Thoracic aorta (tissue), 2 donors: Measurements from ENCODE around the gene DEFB118. TPM values are rescaled to one million over a fixed set of nuclear protein-coding genes. Genes with fewer than 3 reads are reported as not detected.

Experiments used
- ATAC-seq: fragments of 150-250 bp; one replicate; pipeline ENCODE4 v1.8.0; 2017; ENCODE audit warnings: low read depth; ENCODE audit not compliant: insufficient number of reproducible peaks, low FRiP score
- DNase-seq: peaks from one replicate; pipeline ENCODE4 v3.0.0-alpha.2; 2020; ENCODE audit warnings: low spot score
- H3K27ac ChIP-seq, 2 donors: fragments of 200-600 bp; sonication (generic); 1 replicate in 1 of 2; 2 replicates in 1 of 2; pipeline ENCODE4 v1.5.1; 2016; ENCODE audit warnings: mild to moderate bottlenecking in 2 of 2, moderate library complexity in 2 of 2
- H3K27me3 ChIP-seq: fragments of 200-600 bp; sonication (generic); replicated peaks from 2 replicates; pipeline ENCODE4 v1.6.0; 2016; ENCODE audit warnings: mild to moderate bottlenecking; ENCODE audit not compliant: insufficient read depth
- H3K36me3 ChIP-seq: fragments of 200-600 bp; sonication (generic); one replicate; pipeline ENCODE4 v1.5.1; 2016
- H3K4me1 ChIP-seq, 2 donors: fragments of 200-600 bp; sonication (generic); 1 replicate in 1 of 2; 2 replicates in 1 of 2; pipeline versions ENCODE4 v1.5.1 to v1.6.0; 2016; ENCODE audit warnings: low read depth in 2 of 2, mild to moderate bottlenecking in 1 of 2; ENCODE audit not compliant: control insufficient read depth in 1 of 2
- H3K4me3 ChIP-seq: fragments of 200-600 bp; sonication (generic); 2 replicates; pipeline ENCODE4 v1.5.1; 2016; ENCODE audit warnings: mild to moderate bottlenecking
- H3K9me3 ChIP-seq: fragments of 200-600 bp; sonication (generic); 2 replicates; pipeline ENCODE4 v1.5.1; 2016
- total RNA-seq, 2 donors: library from RNA; depleted of rRNA; stranded (reverse); fragments of >200 nt; gene quantifications; one replicate each; pipeline versions ENCODE4 v1.1.0 to v1.2.3, GENCODE V29; 2016
- TF ChIP-seq, protein P1 (sequence below): fragments of 200-600 bp; sonication (generic); IDR thresholded peaks from one replicate; pipeline ENCODE4 v1.5.1; 2019; ENCODE audit warnings: antibody characterized with exemption

The DEFB118 gene
- total RNA-seq, 2 donors from 2014 or later, result not detected

DNA sequence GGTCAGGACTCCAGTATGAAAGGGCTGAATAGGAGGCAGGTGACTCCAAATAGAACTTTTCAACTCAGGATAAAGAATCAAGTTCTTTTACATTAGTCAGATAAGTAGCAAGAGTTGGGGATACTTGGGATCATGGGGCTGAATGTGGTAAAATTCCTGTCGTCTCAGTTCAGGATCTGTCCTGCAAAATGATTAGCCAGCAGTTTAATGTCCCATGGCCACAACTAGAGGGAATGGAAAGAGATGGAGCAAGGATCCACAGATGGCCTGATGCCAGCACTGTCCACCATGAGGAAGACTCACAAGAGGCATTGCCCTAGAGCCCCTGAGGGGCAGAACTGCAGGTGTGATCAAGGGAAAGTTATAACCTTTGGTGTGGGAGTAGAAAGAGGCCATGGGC, 35.5 kb downstream of the DEFB118 start:
- Histone ChIP-seq H3K4me1 (no peaks in the 10 kb centered on the region), H3K27me3 (no peaks in the 10 kb centered on the region), H3K4me3 (no peak overlapping the region), H3K36me3 (no peaks in the 10 kb centered on the region), H3K27ac (no peak overlapping the region), H3K9me3 (no peaks in the 10 kb centered on the region)
- DNase-seq (no peak), ATAC-seq (no peak)
- TF ChIP-seq, protein P1, sequence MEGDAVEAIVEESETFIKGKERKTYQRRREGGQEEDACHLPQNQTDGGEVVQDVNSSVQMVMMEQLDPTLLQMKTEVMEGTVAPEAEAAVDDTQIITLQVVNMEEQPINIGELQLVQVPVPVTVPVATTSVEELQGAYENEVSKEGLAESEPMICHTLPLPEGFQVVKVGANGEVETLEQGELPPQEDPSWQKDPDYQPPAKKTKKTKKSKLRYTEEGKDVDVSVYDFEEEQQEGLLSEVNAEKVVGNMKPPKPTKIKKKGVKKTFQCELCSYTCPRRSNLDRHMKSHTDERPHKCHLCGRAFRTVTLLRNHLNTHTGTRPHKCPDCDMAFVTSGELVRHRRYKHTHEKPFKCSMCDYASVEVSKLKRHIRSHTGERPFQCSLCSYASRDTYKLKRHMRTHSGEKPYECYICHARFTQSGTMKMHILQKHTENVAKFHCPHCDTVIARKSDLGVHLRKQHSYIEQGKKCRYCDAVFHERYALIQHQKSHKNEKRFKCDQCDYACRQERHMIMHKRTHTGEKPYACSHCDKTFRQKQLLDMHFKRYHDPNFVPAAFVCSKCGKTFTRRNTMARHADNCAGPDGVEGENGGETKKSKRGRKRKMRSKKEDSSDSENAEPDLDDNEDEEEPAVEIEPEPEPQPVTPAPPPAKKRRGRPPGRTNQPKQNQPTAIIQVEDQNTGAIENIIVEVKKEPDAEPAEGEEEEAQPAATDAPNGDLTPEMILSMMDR, result no peak

- Histone ChIP-seq H3K27me3 (no peaks in the 10 kb centered on the region), H3K27ac (no peak within 1 kb of the TSS), H3K36me3 (no peaks in the 10 kb centered on the region), H3K9me3 (no peaks in the 10 kb centered on the region), H3K4me1 (no peaks in the 10 kb centered on the region), H3K4me3 (no peak within 1 kb of the TSS)
- DNase-seq (no peak), ATAC-seq (no peak)
- TF ChIP-seq, protein P1, result no peak
These were observed 37.7 kb downstream of the DEFB118 start, which contains the start of gene DEFB121 for GRCh38 chr20:31406115-31406514. Gene DEFB121 (minus strand): TSS chr20:31406215. CDS start chr20:31406152, 63 bp downstream.

DNA sequence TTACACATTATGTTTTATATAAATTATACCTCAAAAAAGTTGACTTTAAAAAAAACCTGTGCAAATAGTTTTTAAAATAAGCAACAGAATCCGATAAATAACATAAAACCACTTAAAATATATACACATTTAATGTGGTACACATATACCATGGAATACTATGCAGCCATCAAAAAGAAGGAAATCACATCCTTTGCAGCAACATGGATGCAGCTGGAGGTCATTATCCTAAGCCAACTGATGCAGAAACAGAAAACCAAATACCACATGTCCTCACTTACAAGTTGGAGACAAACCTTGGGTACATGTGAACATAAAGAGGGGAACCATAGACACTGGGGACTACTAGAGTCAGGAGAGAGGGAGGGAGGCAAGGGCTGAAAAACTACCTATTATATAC, 41.6 kb downstream of the DEFB118 start:
- H3K27me3 ChIP-seq, result no peaks in the 10 kb centered on the region
- ATAC-seq (no peak), DNase-seq (no peak)
- H3K9me3 ChIP-seq, result no peaks in the 10 kb centered on the region
- H3K4me3 ChIP-seq, result no peak overlapping the region
- H3K4me1 ChIP-seq, result no peaks in the 10 kb centered on the region
- TF ChIP-seq, protein P1, result no peak
- no peaks in the 10 kb centered on the region for H3K36me3 ChIP-seq
- H3K27ac ChIP-seq, result no peak overlapping the region

- DNase-seq, result no peak
- Histone ChIP-seq H3K9me3 (no peaks in the 10 kb centered on the region), H3K36me3 (no peaks in the 10 kb centered on the region), H3K27me3 (no peaks in the 10 kb centered on the region), H3K4me3 (no peak overlapping the region), H3K4me1 (no peaks in the 10 kb centered on the region), H3K27ac (no peak overlapping the region)
- no peak for ATAC-seq
- TF ChIP-seq, protein P1, result no peak
These were observed 46.0 kb downstream of the DEFB118 start for GRCh38 chr20:31414381-31414780.

GRCh38 chr20:31415653-31416052, 47.3 kb downstream of the DEFB118 start:
- Histone ChIP-seq H3K9me3 (no peaks in the 10 kb centered on the region), H3K27me3 (no peaks in the 10 kb centered on the region), H3K4me3 (no peak overlapping the region), H3K4me1 (no peaks in the 10 kb centered on the region), H3K27ac (no peak overlapping the region), H3K36me3 (no peaks in the 10 kb centered on the region)
- DNase-seq (no peak), ATAC-seq (no peak)
- TF ChIP-seq, protein P1, result no peak
